ENCODE results near the gene CDYL2. TPM values are rescaled to one million over a fixed set of nuclear protein-coding genes. Genes with fewer than 3 reads are reported as not detected.

The CDYL2 gene
- total RNA-seq, 4 donors from 2014 or later = 7.4 to 18.6 (median 9.4) TPM

- H3K4me3 ChIP-seq = no peak overlapping the region
- H3K9me3 ChIP-seq = no peaks in the 10 kb centered on the region
- DNase-seq = no peak
- H3K4me1 ChIP-seq = no peaks in the 10 kb centered on the region
- H3K27me3 ChIP-seq = no peaks in the 10 kb centered on the region
- no peaks in the 10 kb centered on the region for H3K36me3 ChIP-seq
- TF ChIP-seq CTCF (IDR thresholded peaks at IDR 0.05) (no peak), POLR2A (IDR thresholded peaks at IDR 0.05) (no peak)
- no peak overlapping the region for H3K27ac ChIP-seq
These were observed 217.9 kb downstream of the CDYL2 start for GRCh38 chr16:80586476-80586875.

- Histone ChIP-seq H3K36me3 (no peaks in the 10 kb centered on the region), H3K9me3 (no peaks in the 10 kb centered on the region), H3K27me3 (no peaks in the 10 kb centered on the region), H3K4me3 (no peak overlapping the region), H3K27ac (no peak overlapping the region), H3K4me1 (no peaks in the 10 kb centered on the region)
- no peak for DNase-seq
- no peak for TF ChIP-seq POLR2A (IDR thresholded peaks at IDR 0.05)
- TF ChIP-seq CTCF (IDR thresholded peaks at IDR 0.05) = no peak
These were observed 218.6 kb downstream of the CDYL2 start for GRCh38 chr16:80585764-80586163.

GRCh38 chr16:80583466-80583865 lies 220.9 kb downstream of the CDYL2 start:
- H3K36me3 ChIP-seq = no peaks in the 10 kb centered on the region
- H3K27me3 ChIP-seq = no peaks in the 10 kb centered on the region
- no peak overlapping the region for H3K27ac ChIP-seq
- no peaks in the 10 kb centered on the region for H3K9me3 ChIP-seq
- H3K4me1 ChIP-seq = no peaks in the 10 kb centered on the region
- no peak overlapping the region for H3K4me3 ChIP-seq
- TF ChIP-seq CTCF (IDR thresholded peaks at IDR 0.05) (no peak), POLR2A (IDR thresholded peaks at IDR 0.05) (no peak)
- DNase-seq = no peak

GRCh38 chr16:80580109-80580832 lies 224.1 kb downstream of the CDYL2 start:
- no peaks in the 10 kb centered on the region for H3K9me3 ChIP-seq
- TF ChIP-seq CTCF (IDR thresholded peaks at IDR 0.05) = no peak
- no peak for TF ChIP-seq POLR2A (IDR thresholded peaks at IDR 0.05)
- DNase-seq = peak in 2 of 3 donors; percentile 55 to 58
- peak overlapping the region in 3 of 4 donors; percentile 16 to 52 (median 27) for H3K27ac ChIP-seq
- no peaks in the 10 kb centered on the region for H3K36me3 ChIP-seq
- no peak overlapping the region for H3K4me3 ChIP-seq
- H3K4me1 ChIP-seq = no peaks in the 10 kb centered on the region
- H3K27me3 ChIP-seq = no peaks in the 10 kb centered on the region

- no peaks in the 10 kb centered on the region for H3K4me1 ChIP-seq
- TF ChIP-seq POLR2A (IDR thresholded peaks at IDR 0.05) (no peak), CTCF (IDR thresholded peaks at IDR 0.05) (no peak)
- no peak overlapping the region for H3K27ac ChIP-seq
- H3K27me3 ChIP-seq = no peaks in the 10 kb centered on the region
- no peaks in the 10 kb centered on the region for H3K9me3 ChIP-seq
- no peaks in the 10 kb centered on the region for H3K36me3 ChIP-seq
- no peak overlapping the region for H3K4me3 ChIP-seq
- DNase-seq = no peak
These were observed 226.7 kb downstream of the CDYL2 start for GRCh38 chr16:80577485-80578280.

Data from Peyer's patch (tissue), 4 donors.